ENCODE data around the gene KNOP1. TPM values are rescaled to one million over a fixed set of nuclear protein-coding genes. Genes with fewer than 3 reads are reported as not detected.
A peak's percentile ranks its signal among the peaks of the same experiment; 100 is the strongest.

Gene KNOP1
- total RNA-seq, 1 donor from 2014 or later, result 6.7 TPM

DNA sequence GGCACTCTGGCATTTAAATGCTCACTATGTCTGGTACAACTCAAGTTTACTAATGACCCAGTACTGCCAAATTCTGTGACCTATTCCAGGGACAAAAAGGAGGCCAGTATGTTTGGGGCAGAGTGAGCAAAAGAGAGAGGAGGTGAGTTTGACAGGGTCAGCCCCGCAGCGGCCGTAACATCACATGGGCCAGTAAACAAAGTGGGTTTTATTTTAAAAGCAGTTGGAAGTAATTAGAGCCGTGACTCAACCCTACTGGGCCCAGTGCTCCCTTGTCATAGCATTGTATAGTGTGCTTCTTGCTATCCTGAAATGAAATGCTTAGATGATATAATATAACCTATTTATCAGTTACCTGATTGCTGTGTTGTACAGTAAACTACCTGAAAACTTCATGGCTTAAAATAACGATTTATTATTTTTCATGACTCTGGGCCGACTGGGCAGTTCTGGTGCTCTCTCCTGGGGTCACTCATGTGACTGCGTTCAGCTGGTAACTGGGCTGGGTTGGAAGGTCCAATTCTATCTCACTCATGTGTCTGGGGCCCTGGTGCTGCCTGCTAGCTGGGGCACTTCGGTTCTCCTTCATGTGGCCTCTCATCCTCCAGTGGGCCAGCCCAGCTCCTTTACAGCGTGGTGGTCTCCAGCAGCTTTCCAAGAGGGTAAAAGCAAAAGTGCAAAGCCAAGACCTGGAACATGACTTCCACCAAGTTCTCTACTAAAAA lies 27.4 kb upstream of the KNOP1 start:
- Histone ChIP-seq H3K9me3 (replicated peaks) (no peaks in the 10 kb centered on the region), H3K27ac (replicated peaks) (no peak overlapping the region), H3K4me1 (peaks cover 41% of the 10 kb centered on the region), H3K4me3 (no peak overlapping the region), H3K27me3 (ENCODE audit: low read depth) (no peaks in the 10 kb centered on the region), H3K36me3 (no peaks in the 10 kb centered on the region)
- TF ChIP-seq, protein P1, sequence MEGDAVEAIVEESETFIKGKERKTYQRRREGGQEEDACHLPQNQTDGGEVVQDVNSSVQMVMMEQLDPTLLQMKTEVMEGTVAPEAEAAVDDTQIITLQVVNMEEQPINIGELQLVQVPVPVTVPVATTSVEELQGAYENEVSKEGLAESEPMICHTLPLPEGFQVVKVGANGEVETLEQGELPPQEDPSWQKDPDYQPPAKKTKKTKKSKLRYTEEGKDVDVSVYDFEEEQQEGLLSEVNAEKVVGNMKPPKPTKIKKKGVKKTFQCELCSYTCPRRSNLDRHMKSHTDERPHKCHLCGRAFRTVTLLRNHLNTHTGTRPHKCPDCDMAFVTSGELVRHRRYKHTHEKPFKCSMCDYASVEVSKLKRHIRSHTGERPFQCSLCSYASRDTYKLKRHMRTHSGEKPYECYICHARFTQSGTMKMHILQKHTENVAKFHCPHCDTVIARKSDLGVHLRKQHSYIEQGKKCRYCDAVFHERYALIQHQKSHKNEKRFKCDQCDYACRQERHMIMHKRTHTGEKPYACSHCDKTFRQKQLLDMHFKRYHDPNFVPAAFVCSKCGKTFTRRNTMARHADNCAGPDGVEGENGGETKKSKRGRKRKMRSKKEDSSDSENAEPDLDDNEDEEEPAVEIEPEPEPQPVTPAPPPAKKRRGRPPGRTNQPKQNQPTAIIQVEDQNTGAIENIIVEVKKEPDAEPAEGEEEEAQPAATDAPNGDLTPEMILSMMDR (IDR thresholded peaks at IDR 0.05; ENCODE audit: borderline replicate concordance), result no peak
- intact Hi-C loops (cut with micrococcal nuclease), result no loop called here
- no peak for DNase-seq

DNA sequence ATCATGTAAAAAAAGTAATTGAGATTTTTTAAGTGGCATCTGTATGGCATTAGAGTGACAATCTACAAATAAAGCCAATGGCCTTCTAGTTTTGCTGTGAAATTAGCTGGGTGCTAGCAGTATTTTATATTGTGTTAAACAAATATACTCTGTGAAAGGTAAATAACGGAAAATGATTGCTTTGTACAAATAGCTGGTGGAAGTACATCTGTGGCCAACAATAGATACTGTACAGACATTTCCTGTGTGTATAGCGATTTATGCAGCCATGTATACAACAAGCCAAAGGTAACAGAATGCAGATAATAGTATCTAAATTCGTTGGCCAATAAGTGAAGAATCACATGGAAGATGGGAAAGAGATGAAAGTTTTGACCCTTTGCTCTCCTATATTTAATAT lies 26.6 kb upstream of the KNOP1 start:
- TF ChIP-seq, protein P1 (IDR thresholded peaks at IDR 0.05; ENCODE audit: borderline replicate concordance), result no peak
- H3K27ac ChIP-seq (replicated peaks), result no peak overlapping the region
- intact Hi-C loops (cut with micrococcal nuclease), result no loop called here

DNA sequence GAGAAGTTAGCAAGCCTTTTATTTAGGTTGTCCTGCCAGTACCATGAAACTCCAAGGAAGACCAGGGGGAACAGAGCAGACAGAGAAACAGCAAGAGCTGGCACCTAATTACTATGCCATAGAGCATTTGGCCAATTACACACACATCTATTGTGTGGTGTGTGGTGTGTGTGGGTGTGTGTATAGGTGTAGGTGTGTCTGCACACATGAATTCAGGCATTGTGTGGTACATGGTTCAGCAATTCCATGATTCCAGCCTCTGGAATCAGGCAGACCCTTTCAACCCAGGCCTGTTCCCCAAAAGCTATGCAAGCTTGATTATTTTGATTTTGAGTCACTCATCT lies 25.8 kb upstream of the KNOP1 start:
- H3K27me3 ChIP-seq (ENCODE audit: low read depth), result no peaks in the 10 kb centered on the region
- H3K4me1 ChIP-seq, result peaks cover 26% of the 10 kb centered on the region
- no peak overlapping the region for H3K27ac ChIP-seq (replicated peaks)
- no peaks in the 10 kb centered on the region for H3K9me3 ChIP-seq (replicated peaks)
- H3K36me3 ChIP-seq, result peaks cover 8% of the 10 kb centered on the region
- no peak overlapping the region for H3K4me3 ChIP-seq
- no peak for DNase-seq
- intact Hi-C loops (cut with micrococcal nuclease), result no loop called here
- TF ChIP-seq, protein P1 (IDR thresholded peaks at IDR 0.05; ENCODE audit: borderline replicate concordance), result no peak

More for the DNA sequence above, 26.6 kb upstream of the KNOP1 start:
- no peak overlapping the region for H3K4me3 ChIP-seq
- H3K4me1 ChIP-seq, result peaks cover 35% of the 10 kb centered on the region
- peaks cover 4% of the 10 kb centered on the region for H3K36me3 ChIP-seq
- no peaks in the 10 kb centered on the region for H3K27me3 ChIP-seq (ENCODE audit: low read depth)
- H3K9me3 ChIP-seq (replicated peaks), result no peaks in the 10 kb centered on the region
- DNase-seq, result no peak

DNA sequence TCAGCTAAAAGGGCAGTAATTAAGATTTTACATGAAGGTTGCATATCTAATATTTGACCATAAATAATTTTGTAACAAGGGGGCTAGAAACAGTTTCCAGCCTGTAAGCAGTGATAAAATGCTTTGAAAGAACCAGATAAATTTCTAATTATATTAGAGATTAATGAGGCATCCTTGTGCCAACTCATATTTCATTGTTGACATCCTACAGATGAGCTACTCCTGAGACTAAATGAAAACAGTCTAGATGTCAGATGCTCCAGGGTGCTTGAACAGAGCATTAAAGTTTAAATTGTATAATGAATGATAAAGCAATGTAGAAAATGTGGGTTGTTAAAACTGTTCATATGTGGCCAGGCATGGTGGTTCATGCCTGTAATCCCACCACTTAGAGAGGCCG lies 23.3 kb upstream of the KNOP1 start:
- DNase-seq, result no peak
- peaks cover 17% of the 10 kb centered on the region for H3K36me3 ChIP-seq
- TF ChIP-seq, protein P1 (IDR thresholded peaks at IDR 0.05; ENCODE audit: borderline replicate concordance), result no peak
- H3K27me3 ChIP-seq (ENCODE audit: low read depth), result no peaks in the 10 kb centered on the region
- intact Hi-C loops (cut with micrococcal nuclease), result no loop called here
- no peak overlapping the region for H3K4me3 ChIP-seq
- no peak overlapping the region for H3K27ac ChIP-seq (replicated peaks)
- peaks cover 13% of the 10 kb centered on the region for H3K4me1 ChIP-seq
- H3K9me3 ChIP-seq (replicated peaks), result no peaks in the 10 kb centered on the region

DNA sequence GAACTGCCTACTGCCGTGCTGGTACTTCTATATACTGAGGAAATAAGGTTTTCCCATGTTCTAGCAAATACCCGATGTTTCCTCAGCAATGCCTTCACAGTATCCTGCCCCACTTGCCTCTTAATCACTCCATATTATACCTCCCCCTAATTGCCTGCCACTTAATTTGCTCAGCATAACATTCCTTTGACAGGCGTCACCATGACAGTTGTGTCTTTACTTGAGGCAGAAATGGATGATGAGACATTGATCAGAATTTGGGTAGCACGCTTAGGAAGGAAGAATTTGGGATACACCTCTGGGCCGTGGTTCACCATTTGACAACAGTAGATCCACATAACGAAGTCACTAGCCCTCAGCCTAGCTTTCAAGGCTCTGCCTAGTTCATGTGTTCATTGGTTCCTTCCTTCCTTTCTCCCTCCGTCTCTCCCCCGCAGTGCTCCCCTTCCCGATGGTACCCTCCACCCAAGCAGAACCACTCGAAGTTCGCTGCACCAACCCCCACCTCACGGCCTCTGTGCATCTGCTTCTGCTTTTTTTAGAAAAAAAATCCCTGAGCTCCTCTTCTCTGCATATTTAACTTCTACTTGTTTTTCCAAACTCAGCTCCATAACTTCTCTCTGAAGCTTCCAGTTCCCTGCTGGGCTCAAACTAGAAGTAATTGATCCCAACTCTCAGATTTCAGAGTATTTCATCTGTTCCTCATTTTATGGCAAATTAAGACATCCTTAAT lies 19.4 kb upstream of the KNOP1 start:
- intact Hi-C loops (cut with micrococcal nuclease), result no loop called here
- no peak for DNase-seq
- H3K27me3 ChIP-seq (ENCODE audit: low read depth), result no peaks in the 10 kb centered on the region
- peak overlapping the region; percentile 19 for H3K27ac ChIP-seq (replicated peaks)
- H3K4me1 ChIP-seq, result peaks cover 46% of the 10 kb centered on the region
- no peak overlapping the region for H3K4me3 ChIP-seq
- peaks cover 33% of the 10 kb centered on the region for H3K36me3 ChIP-seq
- no peaks in the 10 kb centered on the region for H3K9me3 ChIP-seq (replicated peaks)
- TF ChIP-seq, protein P1 (IDR thresholded peaks at IDR 0.05; ENCODE audit: borderline replicate concordance), result no peak
